ENCODE data around the gene NR2F2.
A peak's percentile ranks its signal among the peaks of the same experiment; 100 is the strongest.

Gene NR2F2

DNA sequence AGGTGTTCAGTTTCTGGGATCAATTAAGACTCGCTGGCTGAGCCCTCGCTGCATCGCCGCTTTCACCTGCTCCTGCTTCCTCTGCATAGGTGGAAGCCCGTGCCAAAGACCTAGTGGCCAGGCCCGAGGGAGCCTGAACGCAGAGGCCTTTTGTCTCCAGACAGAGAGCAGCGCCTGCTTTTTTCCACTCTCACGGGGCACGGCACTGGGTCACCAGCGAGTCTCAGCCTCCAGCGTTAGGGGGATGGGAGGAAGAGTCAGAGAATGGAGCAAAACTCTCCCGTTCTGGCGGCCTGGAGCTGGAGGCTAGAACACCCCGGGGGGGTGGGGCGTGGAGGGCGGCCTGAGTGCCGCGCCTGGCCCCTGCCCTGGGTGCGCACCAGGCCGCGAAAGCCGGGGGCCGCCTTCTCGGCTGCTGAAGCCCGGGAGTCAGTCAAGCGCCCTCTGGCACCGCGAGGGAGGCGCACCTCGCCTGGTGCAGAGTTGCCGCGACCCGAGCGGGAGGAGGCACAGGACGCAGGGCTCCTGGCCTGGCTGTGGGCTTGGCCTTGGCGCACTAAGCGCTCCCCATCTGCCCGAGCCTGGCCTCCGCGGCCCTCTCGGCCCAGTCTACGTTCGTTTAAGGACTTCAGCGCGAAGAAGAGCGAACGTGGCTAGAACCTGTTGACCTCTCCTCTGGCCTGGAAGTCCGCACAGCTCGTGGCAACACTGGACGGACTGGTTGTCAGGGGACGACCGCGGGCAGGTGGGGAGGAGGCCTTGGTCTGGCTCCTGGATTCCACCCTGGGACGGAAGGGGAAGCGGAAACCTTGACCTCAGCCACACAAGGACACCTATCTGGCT, 21.5 kb downstream of the NR2F2 start:
- no peak for FAIRE-seq
- DNase-seq (ENCODE audit: insufficient read length, low spot score): no peak

GRCh38 chr15:96352604-96353405, 22.3 kb downstream of the NR2F2 start:
- FAIRE-seq: no peak
- no peak for DNase-seq (ENCODE audit: insufficient read length, low spot score)

DNA sequence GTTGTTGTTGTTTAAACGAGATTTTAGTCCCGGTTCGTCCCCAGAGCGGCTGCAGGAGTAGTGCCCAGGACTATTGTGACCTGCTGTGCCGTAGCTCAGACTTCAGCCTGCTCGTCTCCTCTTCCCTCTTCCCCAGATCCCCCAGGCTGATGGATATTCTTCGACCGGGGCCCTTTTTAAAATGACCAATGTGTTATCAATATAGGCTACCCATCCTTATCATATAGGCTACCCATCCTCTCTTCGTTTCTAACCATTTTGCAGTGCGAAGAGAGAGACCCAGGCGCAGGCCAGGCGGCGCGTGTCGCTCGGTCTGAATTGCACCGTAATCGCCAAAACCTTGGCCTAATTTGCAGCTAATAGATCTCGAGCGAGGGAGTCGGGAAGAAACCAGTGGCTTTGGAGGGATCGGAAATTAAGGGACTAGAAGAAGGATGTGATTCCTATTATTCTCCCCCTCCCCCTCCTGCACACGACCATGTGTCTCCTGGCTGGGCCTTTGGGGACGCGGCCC, 23.0 kb downstream of the NR2F2 start:
- no peak for DNase-seq (ENCODE audit: insufficient read length, low spot score)
- FAIRE-seq: no peak

- FAIRE-seq (no peak), DNase-seq (ENCODE audit: insufficient read length, low spot score) (no peak)
Measured at GRCh38 chr15:96353930-96354730, 23.6 kb downstream of the NR2F2 start.

DNA sequence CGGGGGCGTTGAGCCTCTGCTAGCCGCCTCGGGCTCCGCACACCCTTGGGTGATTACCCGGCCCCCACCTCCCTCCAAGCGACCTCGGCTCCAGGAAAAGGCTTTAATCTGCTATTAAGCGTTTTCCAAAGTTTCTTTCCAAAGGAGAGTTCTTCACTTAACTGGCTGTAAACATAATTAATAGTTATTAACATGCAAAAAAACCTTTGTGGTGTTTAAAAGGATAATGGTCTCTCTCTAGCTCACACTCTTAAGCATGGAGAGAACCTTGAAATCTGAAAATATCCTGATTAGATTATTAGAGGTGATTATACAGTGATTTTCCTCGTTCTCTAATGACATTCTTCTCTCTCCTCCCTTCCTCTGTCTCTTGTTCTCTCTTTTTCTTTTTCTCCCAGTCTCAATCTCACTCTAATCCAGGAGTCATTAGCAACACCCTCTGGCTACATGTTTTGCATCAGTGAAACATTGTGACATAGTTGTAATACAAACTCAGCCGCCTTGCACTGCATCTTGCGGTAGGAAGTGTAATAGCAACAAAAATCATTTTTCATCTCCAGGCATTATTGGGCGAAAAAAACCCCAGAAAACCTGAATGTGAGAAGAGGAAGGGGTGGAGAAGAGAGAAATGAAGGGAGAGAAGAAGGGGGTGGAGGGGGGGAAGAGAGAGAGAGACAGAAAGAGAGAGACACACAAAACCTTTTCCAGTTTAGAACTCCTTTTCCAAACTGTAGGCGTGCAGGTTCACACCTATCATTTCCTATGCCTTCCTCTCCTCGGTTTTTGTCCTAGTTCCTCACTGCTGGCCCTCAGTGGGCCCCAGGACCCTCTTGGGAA, 24.4 kb downstream of the NR2F2 start:
- FAIRE-seq (no peak), DNase-seq (ENCODE audit: insufficient read length, low spot score) (no peak)

DNA sequence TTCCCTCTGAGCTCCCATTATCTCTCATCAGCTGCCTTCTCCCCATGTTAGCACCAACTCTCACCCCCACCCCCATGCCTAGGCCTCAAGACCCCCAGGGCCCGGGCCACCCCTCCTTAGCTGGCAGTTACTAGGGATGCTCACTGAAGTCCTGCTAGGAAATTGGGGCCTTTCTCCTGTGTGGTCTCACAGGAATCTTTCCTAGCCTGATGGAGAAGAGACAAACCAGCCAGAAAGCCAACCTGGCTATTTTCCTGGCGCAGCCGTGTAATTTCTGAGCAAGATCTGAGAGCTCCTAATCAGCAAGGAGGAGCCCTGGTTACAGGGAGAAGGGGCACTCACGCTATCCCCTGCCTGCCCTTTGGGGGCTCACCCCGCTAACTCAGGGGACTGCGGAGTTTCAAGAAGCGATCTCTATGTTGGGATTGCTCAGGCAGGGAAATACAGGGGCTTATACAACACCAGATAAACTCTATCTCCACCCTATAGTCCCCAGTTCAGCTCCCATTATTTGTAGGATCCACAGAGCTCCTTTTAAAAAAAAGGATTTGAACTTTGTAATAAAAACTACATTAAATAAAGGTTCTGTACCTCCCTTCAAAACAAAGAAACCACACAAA, 25.2 kb downstream of the NR2F2 start:
- FAIRE-seq: no peak
- no peak for DNase-seq (ENCODE audit: insufficient read length, low spot score)

GRCh38 chr15:96356494-96357455, 26.3 kb downstream of the NR2F2 start:
- FAIRE-seq: peak; percentile 63
- DNase-seq (ENCODE audit: insufficient read length, low spot score): peak; percentile 72

DNA sequence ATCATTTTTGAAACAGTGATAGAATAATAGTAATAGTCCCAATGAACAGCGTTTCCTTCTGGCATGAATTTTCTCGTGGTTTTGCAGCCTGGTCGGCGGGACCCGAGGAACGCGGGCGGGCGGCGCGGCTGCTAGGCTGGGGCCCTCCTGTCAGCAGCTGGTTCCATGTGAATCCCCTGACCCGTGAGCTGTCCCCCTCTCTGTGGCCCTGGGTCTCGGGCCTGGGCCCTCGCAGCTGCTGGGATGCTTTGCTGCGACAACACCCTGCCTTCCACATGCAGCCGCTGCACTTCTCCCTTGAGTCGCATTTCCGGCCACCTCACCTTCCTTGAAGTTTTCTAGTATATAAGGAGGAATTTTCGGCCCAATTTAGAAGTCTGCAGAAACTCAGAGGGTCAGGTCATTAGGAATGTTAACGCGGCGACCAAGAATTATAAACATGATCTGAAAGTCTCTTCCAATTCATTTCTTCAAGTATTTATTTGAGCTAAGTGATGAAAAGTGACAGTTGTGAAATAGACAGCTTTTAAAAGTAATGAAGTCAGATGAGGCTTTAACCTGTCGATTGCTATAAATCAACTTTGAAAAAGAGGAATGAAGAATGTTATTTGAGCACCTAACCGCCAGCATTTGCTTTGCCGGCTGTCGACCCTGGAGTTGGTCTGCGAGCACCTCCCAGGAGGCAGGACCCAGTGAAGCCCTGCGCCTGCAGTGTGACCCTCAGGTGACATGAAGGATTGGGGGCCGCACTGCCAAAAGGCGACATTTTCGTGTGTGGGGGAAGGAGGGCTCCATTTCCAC, 27.7 kb downstream of the NR2F2 start:
- FAIRE-seq (no peak), DNase-seq (ENCODE audit: insufficient read length, low spot score) (no peak)

- no peak for DNase-seq (ENCODE audit: insufficient read length, low spot score)
- no peak for FAIRE-seq
Measured at GRCh38 chr15:96358821-96359615, 28.5 kb downstream of the NR2F2 start.

DNA sequence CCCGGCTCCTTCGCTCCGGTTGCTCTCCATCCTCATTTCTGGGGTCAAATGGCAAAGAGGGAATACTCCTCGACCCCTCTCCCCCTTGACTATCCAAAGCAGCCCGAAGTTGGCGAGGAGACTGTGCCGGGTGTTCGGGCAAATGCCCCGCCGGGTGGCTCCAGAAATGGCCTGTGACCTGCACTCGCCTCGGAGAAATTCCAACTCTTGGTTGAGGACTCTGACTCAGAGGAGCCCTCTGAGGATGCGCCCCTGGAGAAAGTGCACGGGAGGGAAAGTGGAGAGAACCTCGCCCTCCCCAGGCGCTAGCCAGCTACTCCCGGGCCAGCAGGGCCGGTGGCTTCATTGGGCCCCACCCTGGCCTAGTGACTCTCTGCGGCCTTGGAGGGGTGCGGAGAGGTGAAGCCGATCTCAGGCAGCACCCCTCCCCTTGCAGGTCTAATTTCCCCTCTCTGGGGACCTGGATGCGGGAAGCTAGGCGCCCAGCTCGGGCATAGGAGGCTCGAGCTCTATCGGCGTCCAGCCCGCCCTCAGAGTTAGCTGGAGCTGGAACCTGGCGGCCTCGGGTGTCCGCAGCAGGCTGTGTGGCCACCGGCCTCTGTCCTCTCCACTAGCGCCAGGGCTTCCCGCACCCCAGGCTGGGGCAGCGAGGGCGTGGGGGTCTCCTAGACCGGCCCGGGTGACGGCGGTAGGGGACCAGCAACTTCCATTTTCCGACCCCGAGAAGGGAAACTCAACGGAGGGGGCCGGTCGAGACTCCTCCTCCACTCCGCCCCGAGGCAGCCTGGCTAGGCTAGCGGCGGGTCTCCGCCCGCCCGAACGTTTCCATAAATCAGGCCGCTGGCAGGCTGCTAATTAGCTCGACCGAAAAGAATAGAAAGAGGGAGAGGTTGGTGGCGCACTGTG, 29.4 kb downstream of the NR2F2 start:
- FAIRE-seq: no peak
- no peak for DNase-seq (ENCODE audit: insufficient read length, low spot score)

DNA sequence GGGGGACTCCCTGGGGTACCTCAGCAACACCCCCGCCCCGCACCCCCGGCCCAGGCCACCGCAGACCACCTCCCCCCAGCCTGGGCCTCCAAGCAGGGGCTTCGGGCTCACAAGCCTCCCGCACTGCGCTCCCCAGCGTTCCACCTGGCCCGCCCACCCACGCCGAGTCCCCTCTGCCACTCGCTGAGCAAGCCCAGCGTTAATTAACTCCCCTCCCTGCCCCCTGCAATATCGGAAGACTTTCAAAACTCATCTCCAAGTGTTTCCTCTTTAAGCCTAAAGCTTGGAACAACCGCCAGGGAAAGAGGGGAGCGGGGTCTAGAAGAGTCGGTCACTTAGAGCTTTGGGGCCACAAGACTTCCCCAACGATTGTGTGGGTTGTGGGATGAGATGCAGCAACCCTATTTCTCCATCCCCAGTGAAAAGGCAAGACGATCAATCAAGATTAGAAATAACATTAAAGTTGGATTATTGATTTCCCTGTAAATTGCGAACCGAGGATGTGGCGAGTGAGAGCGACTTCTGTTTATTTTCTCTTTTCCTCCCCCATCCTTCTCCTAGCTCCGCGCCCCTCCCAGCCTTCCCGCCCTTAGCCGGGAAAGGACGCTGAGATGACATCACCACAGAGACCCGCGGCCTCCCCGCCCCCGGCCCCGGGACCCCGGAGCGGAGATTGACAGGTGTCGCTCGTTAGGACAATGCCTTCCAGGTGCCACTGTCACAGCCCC, 30.2 kb downstream of the NR2F2 start:
- FAIRE-seq (no peak), DNase-seq (ENCODE audit: insufficient read length, low spot score) (no peak)

- FAIRE-seq: no peak
- DNase-seq (ENCODE audit: insufficient read length, low spot score): no peak
Measured at GRCh38 chr15:96361309-96362010, 31.0 kb downstream of the NR2F2 start.

DNA sequence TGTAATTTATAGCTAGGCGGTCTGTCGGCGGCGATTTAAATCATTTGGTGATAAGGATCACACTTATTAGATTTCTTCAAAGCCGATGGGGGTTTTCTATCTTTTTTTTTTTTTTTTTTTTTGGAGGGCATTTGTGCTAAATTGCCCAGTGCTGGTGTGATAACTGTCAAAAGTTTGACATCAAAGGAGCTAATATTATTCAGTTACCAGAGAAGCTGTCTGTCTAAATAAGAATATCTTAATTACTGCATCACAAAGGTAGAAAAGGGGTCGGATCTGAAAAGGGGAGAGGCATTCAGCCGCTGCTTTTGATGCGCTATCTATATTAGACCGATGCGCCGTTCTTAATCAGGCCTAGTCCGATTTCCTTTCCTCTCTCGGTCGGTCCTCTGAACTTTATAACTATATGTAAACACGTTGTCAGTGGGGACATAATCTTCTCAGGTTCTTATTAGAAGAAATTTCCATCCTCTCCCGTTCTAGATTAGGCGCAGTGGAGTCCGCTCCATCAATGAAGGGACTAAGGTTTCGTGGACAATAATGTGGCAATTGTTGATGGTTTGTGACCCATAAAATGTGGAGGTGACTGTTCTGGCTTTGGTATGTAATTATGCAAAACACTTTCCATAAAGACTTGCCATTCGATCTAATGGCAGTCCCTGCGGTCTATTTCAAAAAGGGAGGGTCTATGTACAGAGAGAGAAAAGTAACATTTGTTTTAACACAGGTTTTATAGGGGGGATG, 31.7 kb downstream of the NR2F2 start:
- FAIRE-seq: no peak
- no peak for DNase-seq (ENCODE audit: insufficient read length, low spot score)
